NK-92 treated with Interleukin-12 subunit alpha and Interleukin-12 subunit beta, amount 100 ng/mL, for 24 hours (cell line): Measurements from ENCODE around the gene ANKRD53.

Source experiments
- DNase-seq: peaks from one replicate; lab custom pipeline; 2025; lab: John Stamatoyannopoulos, UW

ANKRD53 gene

DNA sequence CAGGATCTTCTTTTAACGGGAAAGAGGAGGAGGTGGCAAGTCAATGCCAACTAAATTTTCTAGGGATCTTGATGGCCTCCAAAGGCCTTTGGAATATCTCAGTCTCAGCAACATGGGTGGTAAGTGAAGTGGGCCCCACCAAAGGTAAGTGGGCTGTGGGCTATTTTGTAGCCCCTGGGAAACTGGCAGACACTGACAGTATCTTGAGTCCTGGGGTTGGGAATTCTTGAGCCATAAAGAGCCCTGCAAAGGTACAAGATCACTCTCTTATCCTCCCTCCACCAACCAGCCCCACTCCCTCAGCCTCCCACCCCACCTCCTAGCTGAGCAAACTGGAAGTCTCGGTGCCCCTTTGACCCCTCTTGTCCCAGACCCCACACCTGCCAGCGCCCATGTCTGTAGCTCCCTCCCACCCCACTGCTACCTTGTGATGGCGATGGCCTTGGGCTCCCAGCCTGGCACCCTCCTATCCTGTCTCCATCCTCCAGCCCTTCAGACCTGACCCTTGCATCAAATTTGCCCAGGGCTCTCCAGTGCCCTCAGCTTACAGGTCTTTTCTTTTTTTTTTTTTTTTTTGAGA is 34.2 kb upstream of the ANKRD53 start:
- DNase-seq = no peak

DNA sequence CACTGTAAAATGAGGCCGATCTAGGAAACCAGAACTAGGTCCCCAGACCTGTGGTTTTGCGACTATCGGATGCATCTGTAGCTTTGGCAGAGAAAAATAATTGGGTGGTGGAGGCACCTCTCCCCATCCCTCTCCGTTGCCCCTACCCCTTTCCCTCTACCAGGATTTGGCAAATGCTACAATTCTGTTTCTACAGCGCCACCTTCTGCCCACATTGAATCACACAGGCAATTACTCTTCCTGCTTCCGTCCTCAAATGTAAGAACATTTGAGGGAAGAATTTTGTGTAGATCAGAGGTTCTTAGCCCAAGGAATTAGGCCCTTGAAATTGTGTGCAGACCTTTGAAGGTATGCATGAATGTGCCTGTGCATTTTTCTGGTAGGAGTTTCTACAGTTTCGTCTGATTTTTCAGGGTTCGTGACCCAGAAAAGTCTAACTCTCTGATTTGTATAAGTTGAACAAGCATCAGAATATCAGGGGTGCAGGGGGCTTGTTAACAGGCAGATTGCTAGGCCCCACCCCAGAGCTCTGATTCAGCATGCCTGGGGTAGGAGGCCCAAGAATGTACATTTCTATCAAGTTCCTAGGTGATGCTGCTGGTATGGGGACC is 31.5 kb upstream of the ANKRD53 start:
- DNase-seq = no peak

DNA sequence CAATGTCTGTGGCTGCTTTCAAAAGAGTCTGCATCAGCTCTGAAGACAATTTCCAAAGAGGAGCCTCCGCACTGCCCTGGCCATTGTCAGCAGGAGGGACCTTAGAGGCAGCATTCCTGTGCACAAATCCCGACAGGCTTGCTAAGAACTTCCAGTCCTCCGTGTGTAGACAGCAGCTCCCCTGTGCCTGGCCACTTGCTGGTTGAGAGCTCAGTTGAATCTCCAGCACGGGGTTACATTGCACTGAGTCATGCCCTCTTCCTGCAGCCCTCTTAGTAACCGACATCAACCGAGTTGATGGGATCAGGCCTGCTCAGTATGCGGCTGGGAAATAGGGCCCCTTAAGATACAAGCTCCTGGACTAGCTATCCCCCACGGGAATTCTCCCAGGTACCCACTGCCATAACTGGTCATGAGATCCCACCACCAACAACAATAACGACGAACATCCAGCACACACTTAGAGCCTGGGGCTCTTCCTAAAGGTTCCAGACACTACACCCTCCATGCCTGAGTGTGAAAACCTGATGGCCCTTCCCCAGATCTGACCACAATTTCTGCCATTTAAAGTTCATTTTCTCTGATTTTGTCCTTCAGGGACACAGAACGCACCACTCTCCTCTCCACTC is 30.8 kb upstream of the ANKRD53 start:
- DNase-seq = no peak

DNA sequence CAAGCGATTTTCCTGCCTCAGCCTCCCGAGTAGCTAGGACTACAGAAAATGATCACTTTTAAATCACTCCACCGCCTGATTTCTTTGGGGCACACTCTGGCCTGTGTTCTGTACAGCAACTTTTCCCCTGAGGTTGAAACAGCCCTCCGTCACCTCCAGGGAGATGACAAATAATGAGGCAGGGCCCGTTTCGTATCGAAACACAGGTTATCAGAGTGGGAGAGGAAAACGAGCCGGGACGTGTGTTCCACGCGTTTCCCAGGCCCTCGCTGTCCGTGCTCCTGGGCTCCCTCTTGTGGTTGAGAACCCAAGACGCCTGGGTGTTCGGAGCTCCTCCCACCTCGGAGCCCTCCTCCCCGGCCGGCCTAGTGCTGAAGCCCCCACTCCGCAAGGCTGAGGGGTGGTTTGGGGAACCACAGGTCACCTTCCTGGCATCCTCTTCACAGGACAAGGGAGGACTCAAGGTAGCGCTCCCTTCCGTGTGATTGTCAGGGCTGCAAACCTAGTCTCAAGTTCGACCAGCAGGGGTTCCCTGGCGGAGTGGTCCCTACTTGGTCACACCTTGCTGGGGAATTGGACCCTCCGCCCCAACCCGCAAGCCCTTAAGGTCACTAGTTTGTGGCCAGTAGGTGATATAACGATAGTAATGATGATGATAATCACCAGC is 30.0 kb upstream of the ANKRD53 start:
- DNase-seq = peak; percentile 60

DNA sequence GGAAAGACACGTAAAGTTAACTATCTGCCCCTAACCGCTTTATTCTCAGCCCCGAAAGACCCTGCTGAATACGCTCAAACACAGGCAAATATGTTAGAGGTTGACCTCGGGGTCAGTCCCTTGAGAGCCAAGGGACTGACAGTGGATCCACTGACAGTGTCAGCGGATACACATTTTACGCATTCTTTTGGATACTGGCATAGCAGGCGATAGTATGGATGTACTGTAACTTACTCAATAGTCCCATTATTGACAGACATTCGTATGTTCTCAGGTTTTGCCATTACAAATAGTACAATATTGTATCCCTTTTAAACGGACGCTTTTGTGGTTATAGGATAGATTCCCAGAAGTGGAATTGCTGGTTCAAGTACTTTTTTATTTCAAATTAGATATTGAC is 29.3 kb upstream of the ANKRD53 start:
- no peak for DNase-seq

DNA sequence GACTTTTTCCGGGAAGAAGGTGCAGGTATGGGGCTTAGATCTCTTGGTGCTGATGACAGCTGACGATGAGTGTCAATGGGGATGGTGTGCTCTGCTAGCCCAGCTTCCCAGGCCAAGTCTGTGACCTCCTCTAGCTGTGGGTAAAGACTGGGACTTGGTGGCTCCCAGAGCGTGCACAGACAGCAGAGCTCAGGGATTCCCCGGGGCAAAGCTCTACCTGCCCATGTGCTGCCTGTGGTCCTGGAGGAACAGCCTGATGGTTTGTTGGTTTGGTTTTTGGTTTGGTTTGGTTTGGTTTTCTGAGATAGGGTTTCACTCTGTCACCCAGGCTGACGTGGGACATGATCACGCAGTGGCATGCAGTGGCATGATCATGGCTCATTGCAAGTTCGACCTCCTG is 23.5 kb upstream of the ANKRD53 start:
- no peak for DNase-seq

DNA sequence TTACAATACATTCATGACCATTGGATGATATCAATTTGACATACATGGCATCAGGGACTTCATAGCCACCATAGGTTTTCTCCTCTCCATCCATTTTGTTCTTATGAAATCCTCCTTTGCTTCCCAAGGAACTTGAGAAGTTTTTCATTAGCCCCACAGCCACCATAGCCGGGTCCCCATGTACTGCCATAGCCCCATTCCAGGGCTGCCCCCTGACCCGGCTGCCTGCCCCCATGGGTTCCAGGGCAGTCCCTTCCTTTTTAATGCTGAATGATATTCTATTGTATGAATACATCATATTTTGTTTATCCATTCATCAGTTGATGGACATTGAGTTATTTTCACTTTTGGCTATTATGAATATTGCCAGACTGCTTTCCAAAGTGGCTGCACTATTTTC is 22.3 kb upstream of the ANKRD53 start:
- no peak for DNase-seq

DNA sequence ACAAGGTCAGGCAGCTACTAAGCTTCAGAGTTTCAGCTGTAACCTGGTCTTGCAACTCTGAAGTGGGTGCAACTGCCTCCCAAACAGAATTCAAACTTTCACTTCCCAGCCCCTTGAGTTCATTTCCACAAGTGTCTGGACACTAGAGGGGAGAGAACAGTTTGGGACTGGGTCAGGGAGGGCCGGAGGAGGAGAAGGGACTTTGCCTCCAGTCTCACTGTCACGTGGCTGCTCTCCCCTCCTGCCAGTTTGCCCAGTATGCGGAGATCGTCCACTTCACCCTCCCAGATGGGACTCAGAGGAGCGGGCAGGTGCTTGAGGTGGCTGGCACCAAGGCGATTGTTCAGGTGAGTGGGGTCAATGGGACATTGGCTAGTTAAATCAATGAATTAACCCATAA is 20.6 kb upstream of the ANKRD53 start:
- DNase-seq = no peak

DNA sequence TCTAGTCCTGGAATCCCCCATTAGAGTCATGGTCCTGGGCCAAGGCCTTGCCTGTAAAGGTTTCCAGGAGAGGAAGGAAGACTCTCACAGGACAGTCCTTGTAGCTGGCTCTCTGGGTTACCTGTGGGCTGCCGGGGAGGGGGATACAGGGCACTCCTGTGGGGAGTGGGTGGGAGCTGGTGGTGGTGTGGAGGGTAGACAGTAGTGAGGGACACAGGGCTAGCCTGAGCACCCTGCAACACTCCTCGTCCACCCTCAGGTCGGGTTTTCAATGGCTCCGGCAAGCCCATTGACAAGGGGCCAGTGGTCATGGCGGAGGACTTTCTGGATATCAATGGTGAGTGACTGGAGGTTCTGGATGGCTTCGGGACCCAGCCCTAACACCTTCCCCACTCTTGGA is 19.7 kb upstream of the ANKRD53 start:
- no peak for DNase-seq

DNA sequence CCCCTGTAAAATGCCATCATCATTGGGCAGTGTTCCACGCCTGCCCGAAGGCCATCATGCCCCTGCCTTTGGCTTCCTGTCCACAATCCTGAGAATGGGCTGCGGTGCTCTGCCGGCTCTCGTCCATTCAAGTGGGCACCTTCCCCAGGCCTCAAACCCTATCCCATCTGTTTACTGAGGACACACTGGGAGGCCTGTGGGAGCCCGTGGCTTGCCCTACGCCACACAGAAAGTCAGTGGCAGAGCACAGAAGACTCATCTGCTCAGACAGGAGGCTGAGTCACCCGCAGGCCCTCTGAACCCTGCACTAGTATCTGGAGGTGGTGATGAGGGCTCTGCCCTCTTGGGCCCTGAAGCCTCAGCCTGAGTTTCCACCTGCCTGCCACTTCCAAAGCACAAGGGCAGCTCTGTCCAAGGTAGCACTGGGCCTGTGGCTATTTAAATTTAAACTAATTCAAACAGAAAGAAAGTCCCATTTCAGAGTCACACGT is 19.1 kb upstream of the ANKRD53 start:
- no peak for DNase-seq

DNA sequence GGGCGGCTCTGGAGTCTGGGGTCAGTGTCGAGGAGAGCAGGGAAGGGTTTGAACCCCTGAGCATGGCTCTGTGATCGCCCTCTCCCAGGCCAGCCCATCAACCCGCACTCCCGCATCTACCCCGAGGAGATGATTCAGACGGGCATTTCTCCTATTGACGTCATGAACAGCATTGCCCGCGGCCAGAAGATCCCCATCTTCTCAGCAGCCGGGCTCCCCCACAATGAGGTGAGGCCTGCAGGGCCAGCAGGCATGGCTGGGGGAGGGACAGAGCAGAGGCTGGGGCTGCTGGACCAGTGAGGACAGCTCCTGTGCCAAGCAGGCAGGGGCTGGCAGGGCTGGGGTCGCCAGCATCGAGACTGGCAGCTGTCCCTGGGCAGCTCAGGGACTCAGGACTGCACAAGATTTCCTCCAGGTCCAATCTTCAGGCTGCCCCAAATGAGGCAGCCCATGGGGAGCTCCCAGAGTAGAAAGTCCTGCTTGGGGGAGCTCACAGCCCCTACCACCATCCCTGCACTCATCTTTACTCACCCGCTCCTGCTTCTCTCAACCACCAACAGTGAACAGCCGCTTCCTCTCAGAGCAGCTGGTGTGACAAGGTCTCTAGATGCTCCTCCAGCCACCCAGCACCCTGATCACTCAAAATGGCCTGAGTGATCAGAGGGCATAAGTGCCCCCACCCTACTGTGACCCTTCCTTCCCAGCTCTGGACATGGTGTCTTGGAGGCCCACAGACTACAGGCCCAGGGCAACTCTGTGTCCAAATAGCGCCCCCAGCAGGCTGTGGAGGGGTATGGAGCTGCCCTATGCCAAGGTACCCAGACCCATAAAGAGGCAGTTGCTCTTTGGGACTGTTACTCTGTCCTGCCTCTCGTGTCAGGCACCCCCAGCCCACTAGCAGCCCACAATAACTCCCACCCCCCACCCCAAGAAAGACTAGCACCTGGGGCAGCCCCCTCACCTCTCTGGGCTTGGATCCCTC is 18.3 kb upstream of the ANKRD53 start:
- no peak for DNase-seq

DNA sequence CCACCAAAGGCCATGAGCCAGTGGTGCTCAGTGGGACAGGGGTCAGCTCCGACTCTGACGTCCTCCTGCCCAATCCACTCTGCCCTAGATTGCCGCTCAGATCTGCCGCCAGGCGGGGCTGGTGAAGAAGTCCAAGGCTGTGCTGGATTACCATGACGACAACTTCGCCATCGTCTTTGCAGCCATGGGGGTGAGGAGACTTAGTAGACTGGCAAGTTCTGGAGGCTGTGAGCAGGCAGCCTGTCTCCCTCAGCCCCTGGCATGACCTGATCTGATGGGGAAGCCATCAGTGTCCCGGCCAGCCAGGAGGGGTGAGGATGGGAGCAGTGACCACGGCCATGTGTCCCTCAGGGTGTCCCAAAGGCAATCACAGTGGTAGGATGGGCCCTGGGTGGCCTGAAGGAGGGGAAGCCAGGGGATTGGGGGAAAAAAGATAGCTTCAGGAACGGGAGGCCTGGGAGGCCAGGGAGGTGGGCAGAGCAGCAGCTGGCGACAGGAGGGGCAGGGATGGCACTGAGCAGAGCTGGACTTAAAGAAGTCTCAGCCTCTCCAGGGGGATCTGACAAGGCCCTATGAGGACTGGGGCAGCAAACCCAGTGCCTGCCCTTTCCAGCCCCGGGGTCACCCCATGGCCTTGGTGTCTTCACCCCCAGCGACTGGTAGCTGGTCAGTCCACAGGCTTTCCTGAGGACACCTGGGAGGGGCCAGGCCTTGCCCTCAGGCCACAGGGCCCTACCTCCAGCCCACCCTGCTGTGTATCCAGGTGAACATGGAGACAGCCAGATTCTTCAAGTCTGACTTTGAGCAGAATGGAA is 17.4 kb upstream of the ANKRD53 start:
- no peak for DNase-seq

DNA sequence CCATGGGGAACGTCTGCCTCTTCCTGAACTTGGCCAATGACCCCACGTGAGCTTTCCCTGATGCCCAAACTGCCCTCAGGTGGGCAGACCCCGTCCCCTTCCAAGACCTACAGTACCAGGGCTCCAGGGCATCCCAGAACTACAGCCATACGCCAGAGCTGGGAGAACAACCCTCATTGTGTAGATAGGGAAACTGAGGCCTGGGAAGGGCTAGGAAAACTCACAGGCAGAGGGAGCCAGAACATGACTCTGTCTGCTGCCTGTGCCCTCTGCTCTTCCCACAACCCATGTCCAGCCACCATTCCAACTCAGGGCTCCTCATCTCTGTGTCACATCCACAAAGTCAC is 16.8 kb upstream of the ANKRD53 start:
- no peak for DNase-seq

DNA sequence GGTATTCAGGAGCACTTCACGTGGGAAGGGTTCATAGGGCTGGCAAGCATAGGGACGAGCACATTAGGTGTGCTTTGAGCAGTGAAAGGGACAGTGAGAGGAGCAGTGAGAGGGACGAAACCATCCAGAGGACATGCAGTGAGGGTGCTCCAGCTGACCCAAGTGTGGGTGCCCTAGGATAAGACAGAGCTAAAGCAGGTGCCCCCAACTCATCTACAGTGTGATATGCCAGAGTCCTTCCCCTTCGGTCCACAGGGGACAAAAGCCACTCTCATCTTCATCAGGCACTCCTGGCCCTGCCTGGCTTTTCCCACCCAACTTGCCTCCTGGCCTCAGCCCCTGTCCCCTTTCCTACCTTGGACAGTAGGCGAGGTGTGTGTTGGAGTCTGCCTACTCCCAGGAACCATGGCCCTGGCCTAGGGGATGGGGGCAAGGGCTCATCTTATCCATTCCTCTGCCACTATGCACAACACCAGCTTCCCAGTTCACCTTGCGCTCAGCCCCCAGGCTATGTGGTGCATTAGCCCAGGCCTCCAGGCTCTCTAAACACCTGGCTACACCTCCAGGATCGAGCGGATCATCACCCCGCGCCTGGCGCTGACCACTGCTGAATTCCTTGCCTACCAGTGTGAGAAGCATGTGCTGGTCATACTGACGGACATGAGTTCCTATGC is 16.1 kb upstream of the ANKRD53 start:
- no peak for DNase-seq

DNA sequence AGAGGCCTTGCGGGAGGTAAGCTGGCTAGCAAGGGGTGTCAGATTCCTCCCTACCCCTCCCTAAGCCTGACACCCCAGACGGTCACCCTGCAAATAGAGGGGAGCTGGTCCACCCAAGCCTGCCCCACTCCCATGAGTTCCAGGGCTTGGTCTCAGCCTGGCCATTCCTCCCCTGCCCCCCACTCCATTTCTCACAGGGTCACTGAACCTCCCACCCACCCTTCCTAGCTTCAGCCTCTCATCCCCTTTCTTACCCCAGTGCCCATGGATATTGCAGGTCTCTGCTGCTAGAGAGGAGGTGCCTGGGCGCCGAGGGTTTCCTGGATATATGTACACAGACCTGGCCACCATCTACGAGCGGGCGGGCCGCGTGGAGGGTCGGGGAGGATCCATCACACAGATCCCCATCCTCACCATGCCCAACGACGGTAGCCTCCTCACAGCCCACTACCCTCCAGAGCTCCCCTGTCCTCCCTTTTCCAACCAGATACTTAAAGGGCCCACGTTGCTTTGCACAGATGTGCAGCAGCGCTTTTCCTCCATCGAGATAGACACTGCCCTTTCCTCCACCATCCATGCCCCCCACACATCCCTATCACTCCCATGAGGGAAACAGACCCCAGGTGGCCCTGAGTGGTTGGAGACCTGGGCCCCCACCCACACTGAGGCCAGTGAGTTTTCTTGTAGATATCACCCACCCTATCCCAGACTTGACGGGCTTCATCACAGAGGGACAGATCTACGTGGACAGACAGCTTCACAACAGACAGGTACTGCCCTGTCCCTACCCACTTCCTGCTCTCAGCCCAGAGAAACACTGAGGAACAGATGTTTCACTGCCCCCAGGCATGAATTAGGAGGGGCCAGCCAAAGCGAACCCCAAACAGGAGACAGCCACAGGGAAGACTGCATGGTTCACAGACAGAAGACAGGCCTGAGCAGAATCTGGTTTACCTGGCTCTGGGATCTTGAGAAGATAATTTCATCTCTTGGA is 15.2 kb upstream of the ANKRD53 start:
- no peak for DNase-seq

DNA sequence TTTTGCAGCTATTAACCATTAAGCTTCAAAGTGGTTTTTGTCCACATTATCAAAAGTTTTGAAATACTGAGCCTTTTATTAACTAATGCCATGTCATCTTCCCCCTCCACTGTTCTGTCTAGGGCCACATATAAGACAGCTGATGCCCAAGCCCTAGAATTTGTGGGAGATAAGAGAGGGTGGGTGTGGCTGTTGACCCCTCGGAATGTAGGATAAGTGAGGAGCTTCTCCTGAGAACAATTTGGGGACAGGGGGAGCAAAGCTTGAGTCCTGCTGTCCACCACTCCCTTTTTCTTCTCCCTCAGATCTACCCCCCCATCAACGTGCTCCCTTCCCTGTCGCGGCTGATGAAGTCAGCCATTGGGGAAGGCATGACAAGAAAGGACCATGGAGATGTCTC is 14.3 kb upstream of the ANKRD53 start:
- no peak for DNase-seq

DNA sequence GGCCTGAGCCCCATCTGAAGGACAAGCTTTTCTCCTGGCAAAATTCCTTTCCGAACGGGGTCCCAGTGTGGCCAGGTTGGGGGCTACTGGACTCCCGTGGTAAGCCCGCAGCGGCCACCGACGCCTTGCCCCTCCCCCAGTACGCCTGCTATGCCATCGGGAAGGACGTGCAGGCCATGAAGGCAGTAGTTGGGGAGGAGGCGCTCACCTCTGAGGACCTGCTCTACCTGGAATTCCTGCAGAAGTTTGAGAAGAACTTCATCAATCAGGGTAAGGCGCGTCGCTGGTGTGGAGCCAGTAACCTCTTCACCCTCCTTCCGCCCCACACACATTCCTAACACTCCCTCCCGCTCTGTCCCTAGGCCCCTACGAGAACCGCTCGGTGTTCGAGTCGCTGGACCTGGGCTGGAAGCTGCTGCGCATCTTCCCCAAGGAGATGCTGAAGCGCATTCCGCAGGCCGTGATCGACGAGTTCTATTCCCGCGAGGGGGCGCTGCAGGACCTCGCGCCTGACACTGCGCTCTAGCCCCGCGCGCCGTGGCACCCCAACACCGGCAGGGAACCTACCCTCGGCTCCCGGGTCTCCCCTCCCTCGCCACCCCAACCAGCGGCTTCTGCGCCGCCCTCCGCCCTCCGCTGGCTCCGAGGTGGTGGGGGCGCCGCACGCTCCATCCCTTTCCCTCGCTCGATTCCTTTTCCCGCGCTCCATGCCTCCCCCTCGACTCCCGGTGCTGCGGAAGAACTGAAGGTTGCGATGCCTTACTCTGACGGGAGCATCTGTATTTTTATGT is 13.6 kb upstream of the ANKRD53 start:
- DNase-seq = peak; percentile 47

DNA sequence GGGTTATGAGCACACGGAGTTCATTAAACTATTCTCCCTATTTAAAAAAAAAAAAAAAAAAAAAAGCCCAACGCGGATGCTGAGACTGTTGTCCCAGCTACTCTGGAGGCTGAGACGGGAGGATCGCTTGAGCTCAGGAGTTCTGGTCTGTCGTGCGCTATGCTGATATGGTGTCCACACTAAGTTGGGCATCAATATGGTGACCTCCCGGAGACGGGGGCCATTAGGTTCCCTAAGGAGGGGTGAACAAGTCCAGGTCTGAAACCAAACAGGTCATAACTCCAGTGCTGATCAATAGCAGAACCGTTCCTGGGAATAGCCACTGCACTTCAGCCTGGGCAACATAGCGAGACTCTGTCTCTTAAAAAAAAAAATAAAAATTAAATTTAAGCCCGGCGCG is 12.9 kb upstream of the ANKRD53 start:
- no peak for DNase-seq

DNA sequence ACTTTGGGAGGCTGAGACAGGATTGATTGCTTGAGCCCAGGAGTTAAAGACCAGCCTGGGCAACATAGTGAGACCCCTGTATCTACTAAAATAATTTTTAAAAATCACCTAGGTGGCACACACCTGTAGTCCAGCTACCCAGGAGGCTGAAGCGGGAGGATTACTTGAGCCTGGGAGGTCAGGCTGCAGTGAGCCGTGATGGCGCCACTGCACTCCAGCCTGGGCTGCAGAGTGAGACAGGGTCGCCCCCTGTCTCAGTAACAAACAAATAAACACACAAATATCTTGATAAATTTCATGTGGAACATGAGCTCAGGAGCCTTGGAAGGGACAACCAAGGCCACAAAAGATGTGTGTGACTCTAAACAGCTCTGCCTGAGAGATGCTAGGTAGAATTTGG is 11.7 kb upstream of the ANKRD53 start:
- no peak for DNase-seq
